B cell (primary cell): Measurements from ENCODE around the gene PLPP2. TPM values are rescaled to one million over a fixed set of nuclear protein-coding genes. Genes with fewer than 3 reads are reported as not detected.

ENCODE experiments used
- ATAC-seq: fragments of 200-7000 bp; cut with Tn5 transposase; one replicate; pipeline ENCODE4 v1.10.0; 2021; ENCODE audit warnings: low read depth, mild to moderate bottlenecking, moderate number of reproducible peaks, moderate library complexity
- CTCF ChIA-PET: fragments of 350-600 bp; sonication (Branson Sonifier 250); formaldehyde crosslinking; loops from one replicate; lab custom pipeline; 2021; ENCODE audit warnings: antibody characterized with exemption, inconsistent platforms; lab: Charles Lee
- POLR2A ChIA-PET: fragments of 350-600 bp; sonication (Branson Sonifier 250); formaldehyde crosslinking; loops from one replicate; lab custom pipeline; 2021; ENCODE audit warnings: antibody characterized with exemption; lab: Charles Lee
- DNase-seq: peaks from one replicate; pipeline ENCODE4 v3.0.0; 2013
- H2AFZ ChIP-seq: 2 replicates; pipeline ENCODE4 v1.6.1; 2012; ENCODE audit warnings: mild to moderate bottlenecking, low read depth, low read length; ENCODE audit not compliant: insufficient read depth, poor library complexity, severe bottlenecking
- H3K27ac ChIP-seq, 2 donors: 1 replicate in 1 of 2; 2 replicates in 1 of 2; pipeline ENCODE4 v1.5.1; 2012 to 2013; ENCODE audit warnings: low read length in 2 of 2, mild to moderate bottlenecking in 2 of 2, moderate library complexity in 1 of 2
- H3K27me3 ChIP-seq, 4 experiments: fragments of 200-600 bp in 1 of 4; sonication (generic) in 1 of 4; replicated peaks in 1 of 4; 1 replicate in 2 of 4; 2 replicates in 2 of 4; pipeline versions ENCODE4 v1.6.1 to v1.7.0; 2013 to 2016; ENCODE audit warnings: low read length in 3 of 4, mild to moderate bottlenecking in 2 of 4, mixed read lengths in 1 of 4, moderate library complexity in 1 of 4; ENCODE audit not compliant: insufficient read depth in 4 of 4, control insufficient read depth in 3 of 4; ENCODE audit errors: control extremely low read depth in 1 of 4
- H3K36me3 ChIP-seq, 2 experiments: replicated peaks in 1 of 2; 1 replicate in 1 of 2; 2 replicates in 1 of 2; pipeline versions ENCODE4 v1.6.1 to v1.7.1; 2013; ENCODE audit warnings: low read length in 1 of 2; ENCODE audit not compliant: insufficient read depth in 2 of 2, control insufficient read depth in 1 of 2; ENCODE audit errors: control extremely low read depth in 1 of 2, extremely low read depth in 1 of 2
- H3K4me1 ChIP-seq, 2 donors: fragments of 200-600 bp in 1 of 2; sonication (generic) in 1 of 2; 1 replicate in 1 of 2; 2 replicates in 1 of 2; pipeline versions ENCODE4 v1.5.1 to v1.6.1; 2013 to 2017; ENCODE audit warnings: low read length in 2 of 2; ENCODE audit not compliant: control insufficient read depth in 2 of 2, insufficient read depth in 2 of 2
- H3K4me2 ChIP-seq: replicated peaks from 2 replicates; pipeline ENCODE3; 2012; ENCODE audit warnings: mild to moderate bottlenecking, low read depth, low read length; ENCODE audit not compliant: poor library complexity, severe bottlenecking
- H3K4me3 ChIP-seq, 5 experiments: fragments of 200-600 bp in 1 of 5; sonication (generic) in 1 of 5; 1 replicate in 3 of 5; 2 replicates in 2 of 5; pipeline versions ENCODE4 v1.5.1 to v1.7.0; 2011 to 2016; ENCODE audit warnings: low read length in 4 of 5, mild to moderate bottlenecking in 4 of 5, low read depth in 2 of 5, control low read depth in 1 of 5, moderate library complexity in 1 of 5; ENCODE audit not compliant: insufficient read depth in 1 of 5; ENCODE audit errors: control extremely low read depth in 1 of 5, extremely low read depth in 1 of 5
- H3K79me2 ChIP-seq: fragments of 200-600 bp; sonication (generic); one replicate; pipeline ENCODE4 v1.6.0; 2016; ENCODE audit warnings: low read length; ENCODE audit not compliant: control insufficient read depth, insufficient read depth
- H3K9ac ChIP-seq: fragments of 200-600 bp; sonication (generic); 2 replicates; pipeline ENCODE4 v1.6.1; 2017; ENCODE audit warnings: mild to moderate bottlenecking, low read length, moderate library complexity
- H3K9me3 ChIP-seq, 3 donors: one replicate each; pipeline versions ENCODE4 v1.6.1 to v1.7.1; 2013; ENCODE audit warnings: low read length in 2 of 3; ENCODE audit not compliant: control insufficient read depth in 2 of 3, insufficient read depth in 1 of 3; ENCODE audit errors: control extremely low read depth in 1 of 3
- H4K20me1 ChIP-seq: 2 replicates; pipeline ENCODE4 v1.6.0; 2012; ENCODE audit warnings: mild to moderate bottlenecking, low read length; ENCODE audit not compliant: insufficient read depth, control insufficient read depth, poor library complexity, severe bottlenecking
- H3K27ac Mint-ChIP-seq: one replicate; pipeline ENCODE4 v1.8.0; 2021; ENCODE audit warnings: mixed read lengths
- H3K27me3 Mint-ChIP-seq: one replicate; pipeline ENCODE4 v1.8.0; 2021; ENCODE audit warnings: mixed read lengths
- H3K4me1 Mint-ChIP-seq: one replicate; pipeline ENCODE4 v1.8.0; 2021; ENCODE audit warnings: mixed read lengths
- H3K4me3 Mint-ChIP-seq: one replicate; pipeline ENCODE4 v1.8.0; 2021; ENCODE audit warnings: mixed read lengths
- H3K9me3 Mint-ChIP-seq: one replicate; pipeline ENCODE4 v1.8.0; 2022; ENCODE audit warnings: mixed read lengths; ENCODE audit not compliant: insufficient read depth
- CTCF ChIP-seq: fragments of 200-600 bp; IDR thresholded peaks from one replicate; pipeline ENCODE4 v1.8.0; 2022; ENCODE audit warnings: antibody characterized with exemption, mild to moderate bottlenecking
- EZH2 ChIP-seq: IDR thresholded peaks from 2 replicates; pipeline ENCODE4 v1.6.1; 2012; ENCODE audit warnings: borderline replicate concordance, low read depth, mild to moderate bottlenecking, moderate library complexity, low read length; ENCODE audit not compliant: insufficient read depth, poor library complexity, severe bottlenecking
- WGBS: methylation state at CpG from one replicate; pipeline ENCODE4 v1.1.5; 2013; ENCODE audit warnings: missing lambda C conversion rate; ENCODE audit not compliant: insufficient coverage; 5-methylcytosine and 5-hydroxymethylcytosine counted together
- intact Hi-C: fragments of 100-400 bp; cut with micrococcal nuclease; formaldehyde crosslinking; loops from one replicate; pipeline ENCODE4 v1.10.0; 2022
- polyA plus RNA-seq: library from polyadenylated mRNA; depleted of rRNA; stranded (reverse); fragments of >200 nt; gene quantifications from 2 replicates; pipeline ENCODE4 v1.2.3, GENCODE V29; 2012
- total RNA-seq, 2 donors: library from RNA; stranded (reverse); fragments of 120-200 nt in 1 of 2; gene quantifications; 1 replicate in 1 of 2; 2 replicates in 1 of 2; pipeline versions ENCODE4 v1.2.3 to v1.2.4, GENCODE V29; 2013 to 2022

The PLPP2 gene
- total and polyA plus RNA-seq, 2 donors (not counting 1 experiment from before 2014, with no cell fraction given): 0.37 to 1.3 TPM

DNA sequence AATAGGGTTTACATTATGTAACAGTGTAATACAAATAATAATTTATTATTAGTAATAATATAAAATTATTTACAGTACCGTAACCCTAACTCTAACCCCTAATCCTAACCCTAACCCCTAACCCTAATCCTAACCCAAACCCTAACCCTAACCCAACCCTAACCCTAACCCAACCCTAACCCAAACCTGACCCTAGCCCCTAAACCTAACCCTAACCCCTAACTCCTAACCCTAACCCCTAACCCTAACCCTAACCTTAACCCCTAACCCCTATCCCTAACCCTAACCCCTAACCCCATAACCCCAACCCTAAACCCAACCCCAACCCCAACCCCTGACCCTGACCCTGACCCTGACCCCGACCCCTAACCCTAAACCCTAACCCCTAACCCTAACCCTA, 45.7 kb downstream of the PLPP2 start:
- CTCF ChIA-PET: no interaction called here
- H3K27ac Mint-ChIP-seq: no peak overlapping the region
- H3K4me1 ChIP-seq: no peaks in the 10 kb centered on the region
- no peaks in the 10 kb centered on the region for H3K27me3 Mint-ChIP-seq
- no peaks in the 10 kb centered on the region for H3K79me2 ChIP-seq
- H3K27me3 ChIP-seq: no peaks in the 10 kb centered on the region
- no peaks in the 10 kb centered on the region for H3K9me3 Mint-ChIP-seq
- H3K4me1 Mint-ChIP-seq: no peaks in the 10 kb centered on the region
- no peaks in the 10 kb centered on the region for H3K36me3 ChIP-seq
- H4K20me1 ChIP-seq: no peaks in the 10 kb centered on the region
- POLR2A ChIA-PET: no interaction called here
- peaks cover 0 to 6% (median 0%) of the 10 kb centered on the region in 3 donors for H3K9me3 ChIP-seq
- H3K27ac ChIP-seq: no peak overlapping the region
- WGBS: 100% methylated on average over 1 of the region's 2 CpGs
- intact Hi-C loops: no loop called here
- H3K4me2 ChIP-seq: no peak overlapping the region
- no peak for DNase-seq
- ATAC-seq: no peak
- no peak overlapping the region for H3K4me3 ChIP-seq
- H3K9ac ChIP-seq: no peak overlapping the region
- TF ChIP-seq CTCF (no peak), EZH2 (no peak)
- no peak overlapping the region for H3K4me3 Mint-ChIP-seq
- H2AFZ ChIP-seq: no peak overlapping the region

Other genes starting within 250 kb of the PLPP2 start
- gene OR4F17, start 184.3 kb downstream of the PLPP2 start, total RNA-seq: 0.80 TPM in 1 of 2 replicates, not detected in the other
- gene OR4F17, start 184.3 kb downstream of the PLPP2 start, polyA plus RNA-seq: not detected in 2 replicates
- 14.0 and 19.7 TPM in 2 replicates for gene MIER2, start 53.4 kb upstream of the PLPP2 start, total RNA-seq
- 10.5 and 16.9 TPM in 2 replicates for gene MIER2, start 53.4 kb upstream of the PLPP2 start, polyA plus RNA-seq
- gene C2CD4C, start 117.7 kb upstream of the PLPP2 start, total RNA-seq: not detected in 2 replicates
- gene C2CD4C, start 117.7 kb upstream of the PLPP2 start, polyA plus RNA-seq: not detected in 2 replicates
- gene SHC2, start 169.6 kb upstream of the PLPP2 start, total RNA-seq: 0.19 TPM in 1 of 2 replicates, not detected in the other
- 0.19 and 0.59 TPM in 2 replicates for gene SHC2, start 169.6 kb upstream of the PLPP2 start, polyA plus RNA-seq
- 1.9 and 2.5 TPM in 2 replicates for gene MADCAM1, start 205.1 kb upstream of the PLPP2 start, total RNA-seq
- gene MADCAM1, start 205.1 kb upstream of the PLPP2 start, polyA plus RNA-seq: 0.56 and 0.70 TPM in 2 replicates
- 29.8 and 33.8 TPM in 2 replicates for gene TPGS1, start 216.1 kb upstream of the PLPP2 start, total RNA-seq
- gene TPGS1, start 216.1 kb upstream of the PLPP2 start, polyA plus RNA-seq: 6.1 and 8.1 TPM in 2 replicates
- gene CDC34, start 240.4 kb upstream of the PLPP2 start, total RNA-seq: 28.4 and 31.1 TPM in 2 replicates
- 25.7 and 26.9 TPM in 2 replicates for gene CDC34, start 240.4 kb upstream of the PLPP2 start, polyA plus RNA-seq